NCI-H82 (cell line): ENCODE data around the gene SYNPO.

Experiments used
- DNase-seq: peaks from one replicate; lab custom pipeline; 2025; lab: John Stamatoyannopoulos, UW

The SYNPO gene

DNA sequence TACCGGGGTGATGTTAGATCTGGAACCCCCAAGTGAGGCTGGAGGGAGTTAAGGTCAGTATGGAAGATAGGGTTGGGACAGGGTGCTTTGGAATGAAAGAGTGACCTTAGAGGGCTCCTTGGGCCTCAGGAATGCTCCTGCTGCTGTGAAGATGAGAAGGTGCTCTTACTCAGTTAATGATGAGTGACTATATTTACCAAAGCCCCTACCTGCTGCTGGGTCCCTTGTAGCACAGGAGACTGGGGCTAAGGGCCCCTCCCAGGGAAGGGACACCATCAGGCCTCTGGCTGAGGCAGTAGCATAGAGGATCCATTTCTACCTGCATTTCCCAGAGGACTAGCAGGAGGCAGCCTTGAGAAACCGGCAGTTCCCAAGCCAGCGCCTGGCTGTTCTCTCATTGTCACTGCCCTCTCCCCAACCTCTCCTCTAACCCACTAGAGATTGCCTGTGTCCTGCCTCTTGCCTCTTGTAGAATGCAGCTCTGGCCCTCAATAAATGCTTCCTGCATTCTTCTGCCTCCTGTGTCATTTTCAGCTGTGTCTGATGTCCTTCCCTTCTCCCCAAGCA, 18.3 kb downstream of the SYNPO start:
- DNase-seq, result no peak

DNA sequence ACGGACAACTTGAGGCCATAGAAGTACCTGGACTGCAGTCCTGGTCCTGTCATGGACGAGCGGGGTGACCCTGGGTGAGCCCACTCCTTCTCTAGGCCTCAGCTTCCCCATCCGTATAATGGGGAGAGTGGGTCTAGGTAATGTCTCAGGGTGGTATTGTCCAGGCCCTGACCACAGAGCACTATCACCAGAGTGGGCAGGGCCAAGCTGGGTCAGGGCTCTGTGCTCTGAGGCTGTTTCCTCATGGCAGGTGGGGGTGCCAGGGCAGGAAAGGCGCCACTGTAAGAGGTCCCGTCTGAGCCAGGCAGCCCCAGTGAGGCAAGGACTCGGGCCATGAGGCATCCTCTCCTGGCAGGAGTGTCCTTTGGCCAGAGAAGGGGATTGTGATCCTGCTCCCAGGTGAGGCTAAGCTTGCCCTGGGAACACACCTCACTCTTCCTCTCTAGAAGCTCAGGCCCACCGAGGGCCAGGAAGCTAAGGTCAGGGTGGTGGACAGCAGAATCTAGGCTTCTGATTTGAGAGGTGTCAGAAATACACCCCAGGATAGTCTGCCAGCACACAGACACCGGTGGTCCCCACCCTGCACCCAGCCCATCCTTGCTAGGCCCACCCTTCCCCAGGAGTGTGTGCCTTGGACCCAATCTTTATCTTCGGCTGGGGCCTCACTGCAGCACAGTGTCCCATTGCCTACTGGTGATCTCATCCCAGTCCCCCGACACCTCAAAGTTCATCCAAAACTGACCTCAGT, 19.1 kb downstream of the SYNPO start:
- no peak for DNase-seq

DNA sequence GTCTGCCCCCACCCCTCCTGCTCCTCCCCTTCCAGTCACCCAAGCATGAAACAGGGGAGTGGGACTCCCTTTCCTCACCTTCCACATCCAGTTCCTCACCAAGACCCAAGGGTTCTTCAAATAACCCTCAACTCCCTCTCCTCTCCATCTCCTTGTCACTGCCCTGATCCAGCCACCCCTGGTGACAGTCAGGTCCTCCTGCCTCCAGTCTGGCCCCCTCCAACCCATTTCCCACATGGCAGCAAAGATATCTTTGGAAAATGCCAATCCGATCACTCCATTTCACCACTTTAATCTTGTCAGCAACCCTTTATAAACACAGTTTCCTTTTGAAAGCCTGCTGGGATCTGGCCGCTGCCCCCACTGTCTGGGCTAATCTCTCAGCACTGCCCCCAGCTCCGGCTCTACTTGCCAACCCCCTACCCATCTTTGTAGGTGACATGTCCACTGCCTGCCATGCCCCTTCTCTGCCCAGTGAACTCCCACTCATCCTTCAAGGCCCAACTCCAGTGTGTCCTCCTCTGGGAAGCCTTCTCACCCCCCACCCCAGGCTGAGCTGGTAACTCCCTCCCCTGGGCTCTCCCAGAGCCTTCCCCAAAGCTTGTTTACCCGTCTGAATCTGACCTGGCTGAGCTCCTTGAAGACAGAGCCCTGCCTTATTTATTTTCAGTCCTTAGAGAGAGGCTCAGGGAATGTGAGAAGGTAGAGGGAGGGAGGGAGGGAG, 19.8 kb downstream of the SYNPO start:
- DNase-seq, result peak; percentile 49

DNA sequence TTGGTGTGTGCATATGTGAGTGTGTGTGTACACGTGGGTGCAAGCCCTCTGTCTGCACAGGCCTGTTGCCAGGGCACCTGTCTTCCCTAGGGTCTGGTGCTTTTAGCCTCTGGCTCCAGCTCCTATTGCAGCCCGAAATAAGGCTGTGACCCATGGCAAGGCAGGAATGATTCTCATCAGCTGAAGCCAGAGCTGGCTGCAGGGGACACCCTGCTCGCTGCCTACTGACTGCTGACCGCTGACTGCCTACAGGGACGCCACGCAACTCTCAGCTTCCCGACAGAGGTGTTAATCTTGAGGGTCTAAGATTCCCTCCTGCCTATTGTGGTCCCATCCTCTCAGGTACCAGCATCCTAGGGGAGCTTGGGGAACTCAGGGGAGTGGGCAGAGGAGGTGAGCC, 20.6 kb downstream of the SYNPO start, which contains the start of gene MYOZ3:
TSS of gene MYOZ3 (plus strand) at position 166 of the 400 bp plus-strand sequence. CDS start 1,691 bp downstream, outside the sequence.
- DNase-seq, result no peak

DNA sequence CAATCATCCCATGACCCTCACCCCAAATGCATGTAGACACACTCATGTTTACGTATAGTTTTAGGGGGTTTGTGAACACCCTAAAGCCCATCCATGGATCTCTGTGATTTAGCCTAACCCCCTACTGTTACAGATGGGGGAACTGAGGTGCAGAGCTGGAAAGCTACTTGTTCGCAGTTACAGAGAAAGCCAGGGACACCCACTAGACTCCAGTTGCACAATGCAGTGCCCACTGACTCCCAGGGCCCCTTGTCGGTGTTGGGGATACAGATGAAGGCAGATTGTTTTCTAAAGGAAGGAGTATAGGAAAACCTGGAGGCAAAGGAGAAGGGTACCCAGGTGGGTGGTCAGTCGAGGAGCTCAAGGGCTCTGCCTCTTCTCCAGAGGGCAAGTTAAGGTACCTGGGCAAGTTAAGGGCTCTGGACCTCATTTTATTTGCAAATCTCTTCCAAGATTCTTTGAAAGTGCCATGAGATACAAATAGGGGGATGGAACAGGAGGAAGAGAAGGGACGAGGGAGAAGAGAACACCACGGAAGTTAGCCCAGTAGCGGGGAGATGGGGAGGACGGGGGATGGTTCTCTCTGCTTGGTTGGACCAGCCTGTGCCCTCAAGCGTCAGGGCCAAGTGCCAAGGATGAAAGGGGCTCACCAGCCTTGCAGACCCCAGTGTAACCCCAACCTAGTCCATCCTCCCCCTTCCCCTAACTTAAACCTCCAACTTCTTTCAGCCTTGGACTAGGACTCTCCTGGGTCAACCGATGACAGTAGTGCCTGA, 21.5 kb downstream of the SYNPO start:
- DNase-seq, result no peak

DNA sequence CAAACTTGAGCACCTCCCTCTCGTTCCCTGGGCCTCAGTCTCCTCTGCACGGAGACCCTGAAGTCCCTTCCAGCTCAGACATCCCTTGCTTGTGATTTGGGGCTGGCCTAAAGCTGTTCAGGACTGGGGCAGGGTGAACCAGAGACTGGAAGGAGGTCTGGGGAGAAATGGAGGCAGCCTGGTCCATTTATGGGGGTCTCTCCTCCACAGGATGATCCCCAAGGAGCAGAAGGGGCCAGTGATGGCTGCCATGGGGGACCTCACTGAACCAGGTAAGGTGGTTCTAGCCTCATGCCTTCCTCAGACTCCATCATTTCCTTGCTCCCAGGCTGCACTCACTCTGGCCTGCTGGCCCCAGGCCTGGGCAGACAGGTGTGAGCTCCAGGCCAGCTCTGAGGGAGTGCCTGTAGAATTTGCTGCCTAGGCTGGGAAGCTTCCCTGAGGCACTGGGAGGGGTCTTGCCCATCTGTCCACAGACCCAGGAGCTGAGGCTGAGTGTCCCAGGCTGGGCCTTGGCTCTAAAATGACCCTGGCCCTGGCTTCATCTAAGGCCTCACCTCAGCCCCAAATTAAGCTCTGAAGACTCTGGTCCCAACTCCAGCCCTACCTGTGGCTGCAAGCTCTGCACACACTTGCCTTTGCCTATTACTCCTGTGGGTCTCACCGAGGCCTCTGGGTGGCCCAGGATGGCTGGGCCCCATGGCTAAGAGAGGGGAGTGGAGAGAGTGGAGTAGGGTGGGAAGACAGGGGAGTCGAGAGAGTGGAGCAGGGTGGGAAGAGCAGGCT, 22.5 kb downstream of the SYNPO start:
- DNase-seq, result no peak

DNA sequence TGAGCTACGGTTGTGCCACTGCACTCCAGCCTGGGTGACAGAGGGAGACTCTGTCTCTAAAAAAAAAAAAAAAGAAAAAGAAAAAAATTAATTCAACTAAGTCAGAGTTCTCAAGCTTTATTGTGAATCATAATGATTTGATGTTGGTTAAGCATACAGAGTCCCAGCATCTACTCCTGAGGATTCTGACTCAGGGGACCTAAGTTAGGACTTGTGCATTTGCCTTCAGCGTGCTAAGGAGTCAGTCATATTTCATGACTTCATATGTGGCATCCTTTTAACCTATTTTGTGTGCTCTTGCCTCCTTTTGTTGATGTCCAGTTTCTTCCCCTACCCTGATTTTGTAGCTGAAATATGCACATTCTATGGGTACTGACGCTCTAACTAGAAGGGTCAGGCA, 23.5 kb downstream of the SYNPO start:
- no peak for DNase-seq

DNA sequence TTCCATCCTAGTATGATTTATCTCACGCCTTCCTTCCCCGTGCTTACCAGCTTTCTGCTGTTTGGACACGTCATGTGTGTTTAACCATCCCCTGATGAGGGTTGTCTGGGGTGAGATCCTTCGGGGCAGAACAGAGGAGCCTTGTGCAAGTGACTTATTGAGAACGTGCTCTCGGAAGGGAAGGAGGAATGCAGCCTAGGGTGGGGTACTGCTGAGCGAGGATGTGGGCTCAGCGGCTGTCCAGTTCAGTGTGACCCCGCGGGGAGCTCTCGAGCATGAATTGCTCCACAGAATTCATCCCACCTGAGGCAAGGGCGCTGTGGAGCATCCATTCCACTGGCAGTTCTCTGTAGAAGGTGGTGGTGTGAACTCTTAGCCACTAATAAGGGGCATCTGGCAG, 24.6 kb downstream of the SYNPO start:
- DNase-seq, result no peak

DNA sequence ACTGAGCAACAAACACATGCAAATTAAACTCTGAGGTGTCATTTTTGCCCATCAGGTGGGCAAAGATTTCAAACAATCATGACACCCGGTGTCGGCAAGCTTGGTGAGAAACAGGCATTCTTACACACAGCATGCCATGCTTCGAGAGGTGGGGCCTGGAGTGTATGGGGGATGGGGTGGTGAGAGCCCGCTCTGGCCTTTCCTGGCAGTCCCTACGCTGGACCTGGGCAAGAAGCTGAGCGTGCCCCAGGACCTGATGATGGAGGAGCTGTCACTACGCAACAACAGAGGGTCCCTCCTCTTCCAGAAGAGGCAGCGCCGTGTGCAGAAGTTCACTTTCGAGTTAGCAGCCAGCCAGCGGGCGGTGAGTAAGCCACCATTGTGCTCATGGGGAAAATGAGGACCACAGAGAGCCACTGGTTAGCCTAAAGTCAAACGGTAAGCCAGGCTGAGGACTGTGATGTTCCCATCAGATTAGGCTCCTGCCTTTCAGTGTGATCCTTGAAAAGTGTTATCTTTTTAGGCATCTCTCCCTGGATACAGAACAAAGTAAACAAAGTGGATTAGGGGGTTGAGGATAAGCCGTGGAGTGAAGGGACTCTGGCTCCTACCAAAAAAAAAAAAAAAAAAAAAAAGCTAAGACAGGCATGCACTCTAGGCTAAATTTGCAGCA, 30.0 kb downstream of the SYNPO start:
- peak; percentile 77 for DNase-seq

DNA sequence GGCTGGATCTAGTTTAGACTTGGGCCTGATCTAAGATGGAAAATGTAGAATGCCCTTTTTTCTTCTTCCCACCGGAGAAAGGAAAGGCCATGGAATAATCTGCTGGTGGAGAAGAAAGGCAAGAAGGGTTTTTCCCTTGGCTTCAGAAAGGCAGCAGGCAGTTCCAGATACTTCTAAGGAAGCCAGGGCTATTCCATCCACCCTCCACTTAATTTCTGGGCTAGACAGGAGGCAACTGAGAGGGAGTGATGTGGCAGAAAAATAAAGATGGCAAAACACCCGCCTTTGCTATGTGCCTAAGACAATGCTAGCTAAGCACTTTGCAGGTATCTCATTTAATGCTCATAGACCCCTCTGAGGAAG, 30.5 kb downstream of the SYNPO start:
- DNase-seq, result no peak

DNA sequence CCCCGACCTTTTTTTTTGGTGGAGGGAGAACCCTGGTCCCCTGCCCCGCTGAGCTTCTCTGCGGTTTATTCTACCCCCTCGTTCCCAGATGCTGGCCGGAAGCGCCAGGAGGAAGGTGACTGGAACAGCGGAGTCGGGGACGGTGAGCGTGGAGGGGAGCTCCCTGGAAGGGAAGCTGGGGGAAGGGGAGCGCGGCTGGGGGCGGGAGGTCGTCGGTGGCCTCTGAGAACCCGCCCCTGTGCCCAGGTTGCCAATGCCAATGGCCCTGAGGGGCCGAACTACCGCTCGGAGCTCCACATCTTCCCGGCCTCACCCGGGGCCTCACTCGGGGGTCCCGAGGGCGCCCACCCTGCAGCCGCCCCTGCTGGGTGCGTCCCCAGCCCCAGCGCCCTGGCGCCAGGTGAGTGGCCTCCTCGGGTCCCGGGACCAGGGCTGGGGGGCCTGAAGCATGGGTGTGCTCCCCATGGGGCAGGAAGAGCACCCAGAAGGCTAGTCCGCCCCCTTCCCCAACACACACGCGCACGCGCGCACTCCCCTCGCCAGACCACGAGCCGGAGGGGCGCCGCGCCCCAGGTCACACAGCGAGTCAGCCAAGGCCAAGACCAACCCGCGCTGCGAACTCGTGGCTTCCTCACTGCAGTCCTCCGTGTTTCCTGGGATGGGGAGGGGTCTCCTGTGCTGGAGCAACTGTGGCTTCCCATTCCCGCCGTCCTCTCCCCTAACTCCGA, 31.2 kb downstream of the SYNPO start:
- no peak for DNase-seq

DNA sequence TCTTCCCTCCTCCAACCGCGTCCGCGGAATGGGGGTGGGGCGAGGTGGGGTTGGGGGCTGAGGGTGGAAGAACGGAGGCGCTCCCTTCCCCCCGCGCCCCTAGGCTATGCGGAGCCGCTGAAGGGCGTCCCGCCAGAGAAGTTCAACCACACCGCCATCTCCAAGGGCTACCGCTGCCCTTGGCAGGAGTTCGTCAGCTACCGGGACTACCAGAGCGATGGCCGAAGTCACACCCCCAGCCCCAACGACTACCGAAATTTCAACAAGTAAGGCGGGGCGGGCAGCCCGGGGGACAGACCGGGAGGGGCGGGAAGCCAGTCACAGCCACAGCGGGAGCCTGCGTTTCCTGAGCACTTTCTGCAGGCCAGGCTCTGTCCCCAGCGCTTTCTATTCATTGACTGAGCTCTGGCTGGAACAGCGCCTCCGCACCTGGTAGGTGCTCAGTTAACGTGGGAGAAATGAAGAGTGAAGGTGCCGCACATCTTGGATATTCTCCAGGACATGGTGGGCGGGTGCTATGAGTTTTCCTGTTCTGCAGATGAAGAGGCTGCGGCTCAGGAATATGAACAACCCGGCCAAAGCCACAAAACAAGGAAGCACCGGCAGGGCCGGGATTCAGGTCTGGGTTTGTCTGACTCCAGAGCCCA, 31.9 kb downstream of the SYNPO start:
- no peak for DNase-seq

DNA sequence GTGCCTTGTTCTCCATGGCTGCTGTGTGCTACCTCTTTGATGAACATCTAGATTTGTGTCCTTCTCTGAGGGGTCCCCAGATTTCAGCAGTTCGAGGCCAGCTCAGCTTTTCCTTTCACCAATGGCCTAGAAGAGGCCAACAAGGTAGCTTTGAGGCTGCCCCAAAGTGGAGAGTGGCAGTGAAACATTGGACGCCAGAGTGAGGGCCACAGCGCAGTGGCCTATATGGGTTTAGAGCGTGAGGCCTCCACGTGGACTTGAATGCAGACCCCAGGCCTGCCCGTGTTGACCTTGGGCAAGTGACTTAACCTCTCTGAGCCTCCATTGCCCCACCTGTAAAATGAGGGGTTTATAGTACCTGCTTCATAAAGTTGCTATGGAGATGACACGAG, 32.4 kb downstream of the SYNPO start:
- DNase-seq, result no peak

DNA sequence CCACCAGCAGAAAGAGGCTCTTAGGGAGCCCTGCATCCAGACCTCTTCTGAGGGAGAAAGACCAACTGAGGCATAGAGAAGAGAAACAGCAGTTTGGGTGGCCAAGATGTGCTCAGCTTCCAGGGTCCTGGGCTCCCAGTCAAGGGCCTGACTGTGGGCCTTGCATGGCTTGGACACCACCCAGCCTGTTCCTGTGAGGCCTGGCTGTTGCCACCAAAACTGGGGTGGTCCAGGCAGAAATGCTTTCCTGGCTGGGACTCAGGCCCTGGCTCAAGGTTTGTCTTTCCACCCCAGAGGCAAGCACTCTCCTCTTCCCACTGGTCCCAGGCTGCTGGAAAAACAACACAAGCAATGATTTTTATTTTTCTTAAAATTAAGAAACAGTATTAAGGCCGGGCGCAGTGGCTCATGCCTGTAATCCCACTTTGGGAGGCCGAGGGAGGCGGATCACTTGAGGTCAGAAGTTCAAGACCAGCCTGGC, 33.9 kb downstream of the SYNPO start:
- DNase-seq, result no peak

DNA sequence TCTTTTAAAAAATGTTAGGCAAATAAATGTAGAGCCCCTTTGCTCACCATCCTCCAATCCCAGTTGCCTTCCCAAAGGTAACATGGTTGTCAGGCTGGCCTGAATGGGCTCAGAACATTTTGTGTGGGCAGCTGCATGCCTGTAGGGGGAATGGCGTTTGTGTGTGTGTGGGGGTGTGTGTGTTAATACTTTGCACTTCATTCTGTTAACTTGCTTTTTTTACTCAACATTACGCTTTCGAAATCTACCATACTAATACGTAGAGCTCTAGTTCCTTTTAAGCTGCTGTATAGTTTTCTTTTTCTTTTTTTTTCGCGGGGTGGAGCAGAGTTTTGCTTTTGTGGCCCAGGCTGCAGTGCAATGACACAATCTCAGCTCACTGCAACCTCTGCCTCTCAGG, 34.6 kb downstream of the SYNPO start:
- DNase-seq, result no peak

DNA sequence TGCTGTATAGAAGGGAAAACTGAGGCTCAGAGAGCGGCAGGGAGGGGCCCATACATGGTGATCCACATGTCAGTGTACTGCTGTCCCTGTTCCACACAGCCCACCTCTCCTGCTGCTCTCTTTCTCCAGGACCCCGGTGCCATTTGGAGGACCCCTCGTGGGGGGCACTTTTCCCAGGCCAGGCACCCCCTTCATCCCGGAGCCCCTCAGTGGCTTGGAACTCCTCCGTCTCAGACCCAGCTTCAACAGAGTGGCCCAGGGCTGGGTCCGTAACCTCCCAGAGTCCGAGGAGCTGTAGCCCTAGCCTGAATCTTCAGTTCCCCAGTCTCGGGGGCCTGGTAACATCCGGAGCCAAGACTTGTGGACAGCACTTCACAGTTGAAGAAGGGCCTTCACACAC, 36.1 kb downstream of the SYNPO start:
- no peak for DNase-seq

DNA sequence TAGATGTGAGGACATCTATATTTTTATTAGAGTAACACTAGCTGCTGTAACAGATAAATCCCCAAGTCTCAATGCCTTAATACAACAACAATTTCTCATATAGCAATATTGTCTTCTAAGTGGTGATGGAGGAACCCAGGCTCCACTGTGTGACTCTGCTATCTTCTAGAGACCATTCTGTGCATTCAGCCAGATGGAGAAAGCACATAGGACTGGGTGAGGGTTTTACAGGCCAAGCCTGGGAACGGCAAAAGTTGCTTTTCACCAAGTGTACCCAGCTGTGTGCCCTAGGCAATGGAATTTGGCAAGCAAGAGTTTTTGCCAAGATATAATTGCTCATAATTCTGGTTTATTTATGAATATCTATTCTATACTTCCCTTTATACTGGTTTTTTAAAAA, 48.7 kb downstream of the SYNPO start:
- no peak for DNase-seq

DNA sequence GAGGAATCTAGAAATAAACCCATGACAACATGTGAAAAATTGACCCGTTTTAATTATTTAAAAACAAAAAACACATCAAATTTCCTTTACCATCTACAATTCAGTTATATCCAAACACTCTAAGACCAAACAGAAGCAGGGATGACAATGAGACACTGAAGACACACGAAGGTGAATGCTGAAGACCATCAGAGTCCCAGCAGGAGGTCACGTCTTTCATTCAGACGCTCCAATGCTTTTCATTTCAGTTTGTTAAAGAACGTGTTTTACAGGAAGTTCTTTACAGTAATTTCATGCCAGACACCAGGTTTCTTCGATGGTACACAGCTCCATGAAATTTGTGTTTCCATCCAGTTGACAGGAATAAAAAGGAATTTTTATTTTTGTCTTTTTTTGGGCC, 50.3 kb downstream of the SYNPO start:
- no peak for DNase-seq

DNA sequence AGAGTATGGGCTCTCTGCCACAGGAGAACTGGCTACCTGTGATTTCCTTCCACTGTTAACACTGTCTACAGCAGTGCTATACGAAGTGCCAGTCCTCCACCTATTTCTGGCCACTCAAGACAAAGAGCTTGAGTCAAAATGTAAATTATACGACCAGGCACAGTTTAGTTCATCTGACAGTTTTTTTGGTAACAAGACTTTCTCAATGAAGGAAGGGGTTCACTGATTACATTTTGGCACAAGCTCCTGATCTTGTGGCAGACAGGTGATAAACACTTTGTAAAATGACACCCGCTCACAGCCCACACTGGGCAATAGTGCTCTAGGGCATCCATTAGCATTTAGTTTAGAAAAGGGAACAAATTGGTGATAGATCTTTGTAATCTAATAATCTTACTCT, 51.8 kb downstream of the SYNPO start:
- no peak for DNase-seq

DNA sequence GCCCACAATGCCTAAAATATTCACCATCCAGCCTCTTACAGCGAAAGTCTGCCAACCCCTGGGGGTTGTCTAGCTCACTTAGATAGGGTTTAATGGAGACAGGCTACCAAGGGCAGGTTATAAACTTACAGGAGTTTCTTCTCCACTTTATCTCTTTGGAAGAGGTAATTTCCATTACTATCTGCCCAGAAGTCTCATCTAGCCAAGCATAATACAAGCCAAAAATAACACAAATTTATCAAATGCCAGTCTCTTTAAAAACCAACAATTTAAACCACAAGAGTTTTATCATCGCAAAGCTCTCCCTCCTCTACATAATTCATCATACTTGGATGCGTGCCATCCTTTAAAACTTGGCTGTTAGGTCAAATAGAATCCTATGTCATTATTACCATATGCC, 54.2 kb downstream of the SYNPO start:
- no peak for DNase-seq
